H9 (cell line): Measurements from ENCODE around the gene PGLYRP2. TPM values are rescaled to one million over a fixed set of nuclear protein-coding genes. Genes with fewer than 3 reads are reported as not detected.
A peak's percentile ranks its signal among the peaks of the same experiment; 100 is the strongest.

Experiments
- DNase-seq: peaks from one replicate; pipeline ENCODE4 v3.0.0-alpha.2; 2017
- H2AFZ ChIP-seq: one replicate; pipeline ENCODE4 v1.6.1; 2013; ENCODE audit warnings: mild to moderate bottlenecking, low read length, control low read depth, moderate library complexity
- H2AK5ac ChIP-seq: 2 replicates; pipeline ENCODE4 v1.6.1; 2013; ENCODE audit warnings: low read length, control low read depth, mixed read lengths; ENCODE audit not compliant: insufficient read length
- H2BK120ac ChIP-seq: one replicate; pipeline ENCODE4 v1.6.1; 2013; ENCODE audit warnings: low read depth, mild to moderate bottlenecking, low read length, control low read depth, inconsistent platforms; ENCODE audit not compliant: poor library complexity, severe bottlenecking
- H2BK12ac ChIP-seq: 2 replicates; pipeline ENCODE4 v1.6.1; 2013; ENCODE audit warnings: low read length, control low read depth, mixed read lengths, low read depth; ENCODE audit not compliant: insufficient read length
- H2BK15ac ChIP-seq: 2 replicates; pipeline ENCODE4 v1.6.1; 2013; ENCODE audit warnings: low read depth, low read length, control low read depth
- H2BK20ac ChIP-seq: one replicate; pipeline ENCODE4 v1.6.1; 2013; ENCODE audit warnings: low read depth, mild to moderate bottlenecking, low read length, control low read depth, inconsistent platforms; ENCODE audit not compliant: poor library complexity, severe bottlenecking
- H2BK5ac ChIP-seq: 2 replicates; pipeline ENCODE4 v1.6.1; 2013; ENCODE audit warnings: low read length, control low read depth, mixed read lengths; ENCODE audit not compliant: insufficient read length
- H3K14ac ChIP-seq: 2 replicates; pipeline ENCODE4 v1.6.1; 2013; ENCODE audit warnings: low read length, control low read depth; ENCODE audit not compliant: insufficient read depth
- H3K18ac ChIP-seq: 2 replicates; pipeline ENCODE4 v1.6.1; 2013; ENCODE audit warnings: low read depth, mild to moderate bottlenecking, mixed read lengths, low read length, control low read depth; ENCODE audit not compliant: insufficient read length
- H3K23ac ChIP-seq: 2 replicates; pipeline ENCODE4 v1.6.1; 2013; ENCODE audit warnings: low read length, control low read depth, mixed read lengths, low read depth; ENCODE audit not compliant: insufficient read length
- H3K23me2 ChIP-seq: 2 replicates; pipeline ENCODE4 v1.6.1; 2013; ENCODE audit warnings: low read depth, mild to moderate bottlenecking, mixed read lengths, low read length, control low read depth; ENCODE audit not compliant: insufficient read length, poor library complexity, severe bottlenecking
- H3K27ac ChIP-seq: 2 replicates; pipeline ENCODE4 v1.5.1; 2013; ENCODE audit warnings: low read length, control low read depth, mixed read lengths, low read depth; ENCODE audit not compliant: insufficient read length
- H3K27me3 ChIP-seq: 2 replicates; pipeline ENCODE4 v1.6.1; 2013; ENCODE audit warnings: low read length, control low read depth, inconsistent platforms; ENCODE audit not compliant: insufficient read depth
- H3K4ac ChIP-seq: 2 replicates; pipeline ENCODE4 v1.6.1; 2013; ENCODE audit warnings: low read depth, mild to moderate bottlenecking, control low read depth, inconsistent platforms, low read length, moderate library complexity
- H3K4me1 ChIP-seq: 2 replicates; pipeline ENCODE4 v1.6.1; 2013; ENCODE audit warnings: low read length, control low read depth, inconsistent platforms; ENCODE audit not compliant: insufficient read depth
- H3K4me2 ChIP-seq: 2 replicates; pipeline ENCODE4 v1.6.1; 2013; ENCODE audit warnings: low read length, control low read depth, mixed read lengths; ENCODE audit not compliant: insufficient read length, insufficient read depth
- H3K56ac ChIP-seq: 2 replicates; pipeline ENCODE4 v1.6.1; 2013; ENCODE audit warnings: low read depth, mild to moderate bottlenecking, mixed read lengths, low read length, control low read depth; ENCODE audit not compliant: insufficient read length
- H3K79me1 ChIP-seq: 2 replicates; pipeline ENCODE4 v1.6.1; 2013; ENCODE audit warnings: low read depth, mild to moderate bottlenecking, moderate library complexity, low read length, control low read depth, inconsistent platforms; ENCODE audit not compliant: insufficient read depth, poor library complexity, severe bottlenecking
- H3K79me2 ChIP-seq: 2 replicates; pipeline ENCODE4 v1.6.1; 2013; ENCODE audit warnings: low read length, control low read depth, inconsistent platforms; ENCODE audit not compliant: insufficient read depth
- H3K9ac ChIP-seq: 2 replicates; pipeline ENCODE4 v1.6.1; 2013; ENCODE audit warnings: low read length, control low read depth, mixed read lengths; ENCODE audit not compliant: insufficient read length; ENCODE audit errors: extremely low read depth
- H3K9me3 ChIP-seq: one replicate; pipeline ENCODE4 v1.6.1; 2013; ENCODE audit warnings: low read depth, low read length, inconsistent platforms; ENCODE audit not compliant: control insufficient read depth
- H3T11ph ChIP-seq: one replicate; pipeline ENCODE4 v1.6.1; 2013; ENCODE audit warnings: mild to moderate bottlenecking, low read length, control low read depth, inconsistent platforms
- H4K20me1 ChIP-seq: one replicate; pipeline ENCODE4 v1.6.1; 2013; ENCODE audit not compliant: control insufficient read depth, insufficient read length, insufficient read depth
- H4K5ac ChIP-seq: 2 replicates; pipeline ENCODE4 v1.6.1; 2013; ENCODE audit warnings: low read depth, mild to moderate bottlenecking, mixed read lengths, low read length, control low read depth; ENCODE audit not compliant: insufficient read length
- H4K8ac ChIP-seq: replicated peaks from 2 replicates; pipeline ENCODE4 v1.6.1; 2013; ENCODE audit warnings: low read length, control low read depth, mixed read lengths, low read depth; ENCODE audit not compliant: insufficient read length
- H4K91ac ChIP-seq: 2 replicates; pipeline ENCODE4 v1.6.1; 2013; ENCODE audit warnings: low read depth, mild to moderate bottlenecking, moderate library complexity, mixed read lengths, low read length, control low read depth; ENCODE audit not compliant: insufficient read length
- H3K27ac Mint-ChIP-seq, 3 experiments: 2 replicates in 2 of 3; 3 replicates in 1 of 3; pipeline ENCODE4 v1.8.0; 2020 to 2021; ENCODE audit warnings: mixed read lengths in 3 of 3, mild to moderate bottlenecking in 1 of 3, moderate library complexity in 1 of 3
- H3K27me3 Mint-ChIP-seq: 2 replicates; pipeline ENCODE4 v1.8.0; 2021; ENCODE audit warnings: low read depth, mild to moderate bottlenecking, moderate library complexity, mixed read lengths
- H3K36me3 Mint-ChIP-seq, 3 experiments: 2 replicates in 2 of 3; 3 replicates in 1 of 3; pipeline ENCODE4 v1.8.0; 2020 to 2021; ENCODE audit warnings: low read depth in 3 of 3, mixed read lengths in 3 of 3; ENCODE audit not compliant: insufficient read depth in 1 of 3
- H3K4me1 Mint-ChIP-seq, 2 experiments: 2 replicates each; pipeline ENCODE4 v1.8.0; 2020; ENCODE audit warnings: mixed read lengths in 2 of 2
- H3K4me3 Mint-ChIP-seq, 2 experiments: 2 replicates in 1 of 2; 3 replicates in 1 of 2; pipeline ENCODE4 v1.8.0; 2020 to 2021; ENCODE audit warnings: mild to moderate bottlenecking in 2 of 2, mixed read lengths in 2 of 2, moderate library complexity in 1 of 2
- H3K9me3 Mint-ChIP-seq, 2 experiments: 2 replicates in 1 of 2; 3 replicates in 1 of 2; pipeline ENCODE4 v1.8.0; 2020; ENCODE audit warnings: mild to moderate bottlenecking in 2 of 2, mixed read lengths in 2 of 2, moderate library complexity in 1 of 2
- WGBS: extraction: QIAGEN DNeasy Blood & Tissue Kit; methylation state at CpG from one replicate; pipeline ENCODE4 v1.1.7; 2013; ENCODE audit warnings: missing lambda C conversion rate, low lambda C conversion rate, mixed read lengths; ENCODE audit not compliant: insufficient read length; ENCODE audit errors: extremely low coverage; 5-methylcytosine and 5-hydroxymethylcytosine counted together
- total RNA-seq: library from RNA; stranded (reverse); gene quantifications from 2 replicates; pipeline ENCODE4 v1.2.1, GENCODE V29; 2021
- TF ChIP-seq, protein P1 (sequence below): fragments of 200-600 bp; sonication (generic); conservative IDR thresholded peaks from 3 replicates; pipeline ENCODE4 v1.8.0; 2021; ENCODE audit warnings: antibody characterized with exemption, mild to moderate bottlenecking

PGLYRP2 gene
- total RNA-seq, 1 experiment from 2014 or later, result not detected

DNA sequence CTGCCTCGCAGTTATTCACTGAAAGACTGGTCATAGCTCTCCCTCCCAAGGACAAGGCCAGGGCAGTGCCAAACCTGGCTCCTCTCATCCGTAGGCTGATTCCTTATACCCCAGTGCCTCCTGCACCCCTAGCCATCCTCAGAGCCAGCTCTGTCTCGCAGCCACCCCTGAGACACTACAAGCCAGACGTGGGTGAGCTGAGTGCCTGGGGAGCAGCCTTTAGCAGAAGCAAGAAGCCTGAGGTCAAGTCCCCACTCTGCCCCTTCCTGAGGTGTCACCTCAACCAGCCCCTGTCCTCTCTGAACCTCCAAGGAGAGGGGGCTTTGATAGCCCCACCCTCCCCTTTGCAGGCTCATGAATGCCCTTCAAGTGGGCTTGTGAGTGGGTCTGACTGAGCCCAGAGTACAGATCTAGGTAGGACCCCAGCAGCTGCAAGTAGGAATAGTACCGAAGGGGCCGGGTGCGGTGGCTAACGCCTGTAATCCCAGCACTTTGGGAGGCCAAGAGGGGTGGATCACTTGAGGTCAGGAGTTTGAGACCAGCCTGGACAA, 45.7 kb downstream of the PGLYRP2 start:
- peak overlapping the region; percentile 82 to 99 for H3K4me3 Mint-ChIP-seq
- no peak overlapping the region for H2BK20ac ChIP-seq
- no peak overlapping the region for H4K8ac ChIP-seq
- no CpG with 5 or more reads among the region's 8 CpGs for WGBS
- H3K56ac ChIP-seq, result no peak overlapping the region
- no peaks in the 10 kb centered on the region for H3K27me3 ChIP-seq
- H4K20me1 ChIP-seq, result no peaks in the 10 kb centered on the region
- H2BK15ac ChIP-seq, result no peak overlapping the region
- H3K9ac ChIP-seq, result no peak overlapping the region
- no peak overlapping the region for H3K23ac ChIP-seq
- no peaks in the 10 kb centered on the region; a peak in 1 of 5 replicates for H3K9me3 Mint-ChIP-seq
- peaks cover 0 to 7% (median 7%) of the 10 kb centered on the region in 3 experiments; a peak in 5 of 7 replicates for H3K36me3 Mint-ChIP-seq
- peaks cover 15% of the 10 kb centered on the region for H3K23me2 ChIP-seq
- no peak overlapping the region for H3K18ac ChIP-seq
- H3K27me3 Mint-ChIP-seq, result no peaks in the 10 kb centered on the region
- no peak overlapping the region for H2AFZ ChIP-seq
- H3K4me1 Mint-ChIP-seq, result peaks cover 20 to 22% of the 10 kb centered on the region in 2 experiments
- peaks cover 4% of the 10 kb centered on the region; the same call in 1 of the 2 replicates for H3K79me2 ChIP-seq
- no peaks in the 10 kb centered on the region for H3K9me3 ChIP-seq
- H3K14ac ChIP-seq, result no peak overlapping the region; the same call in 1 of the 2 replicates
- peak overlapping the region; percentile 43 for H3K4me2 ChIP-seq
- no peak overlapping the region for H4K91ac ChIP-seq
- H4K5ac ChIP-seq, result no peak overlapping the region
- H3K27ac ChIP-seq, result no peak overlapping the region
- H3K4me1 ChIP-seq, result no peaks in the 10 kb centered on the region; the same call in 1 of the 2 replicates
- H2AK5ac ChIP-seq, result no peak overlapping the region
- TF ChIP-seq, protein P1, sequence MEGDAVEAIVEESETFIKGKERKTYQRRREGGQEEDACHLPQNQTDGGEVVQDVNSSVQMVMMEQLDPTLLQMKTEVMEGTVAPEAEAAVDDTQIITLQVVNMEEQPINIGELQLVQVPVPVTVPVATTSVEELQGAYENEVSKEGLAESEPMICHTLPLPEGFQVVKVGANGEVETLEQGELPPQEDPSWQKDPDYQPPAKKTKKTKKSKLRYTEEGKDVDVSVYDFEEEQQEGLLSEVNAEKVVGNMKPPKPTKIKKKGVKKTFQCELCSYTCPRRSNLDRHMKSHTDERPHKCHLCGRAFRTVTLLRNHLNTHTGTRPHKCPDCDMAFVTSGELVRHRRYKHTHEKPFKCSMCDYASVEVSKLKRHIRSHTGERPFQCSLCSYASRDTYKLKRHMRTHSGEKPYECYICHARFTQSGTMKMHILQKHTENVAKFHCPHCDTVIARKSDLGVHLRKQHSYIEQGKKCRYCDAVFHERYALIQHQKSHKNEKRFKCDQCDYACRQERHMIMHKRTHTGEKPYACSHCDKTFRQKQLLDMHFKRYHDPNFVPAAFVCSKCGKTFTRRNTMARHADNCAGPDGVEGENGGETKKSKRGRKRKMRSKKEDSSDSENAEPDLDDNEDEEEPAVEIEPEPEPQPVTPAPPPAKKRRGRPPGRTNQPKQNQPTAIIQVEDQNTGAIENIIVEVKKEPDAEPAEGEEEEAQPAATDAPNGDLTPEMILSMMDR, result no peak
- no peak overlapping the region for H2BK12ac ChIP-seq
- no peak for DNase-seq
- peak overlapping the region in 2 of 3 experiments; percentile 82 to 97; a peak in 4 of 7 replicates for H3K27ac Mint-ChIP-seq
- H2BK120ac ChIP-seq, result no peak overlapping the region
- no peak overlapping the region for H2BK5ac ChIP-seq
- no peak overlapping the region for H3K4ac ChIP-seq
- H3K79me1 ChIP-seq, result peaks cover 5% of the 10 kb centered on the region
- no peak overlapping the region for H3T11ph ChIP-seq
